SK-N-MC (cell line): ENCODE data around the gene FBXL17.

Experiments used
- EZH2 ChIP-seq: fragments of 200-600 bp; sonication (generic); IDR thresholded peaks from one replicate; pipeline ENCODE4 v1.6.1; 2017; ENCODE audit warnings: antibody characterized with exemption
- FOXP2 ChIP-seq: optimal IDR thresholded peaks from 2 replicates; pipeline ENCODE3; 2011; ENCODE audit warnings: mild to moderate bottlenecking, moderate library complexity; ENCODE audit not compliant: insufficient read depth; ENCODE audit errors: extremely low read length, control extremely low read depth
- POLR2AphosphoS5 ChIP-seq: IDR thresholded peaks from 2 replicates; pipeline ENCODE4 v1.6.1; 2012; ENCODE audit warnings: mild to moderate bottlenecking, low read depth, low read length, borderline replicate concordance

- TF ChIP-seq EZH2 (no peak), POLR2AphosphoS5 (no peak), FOXP2 (no peak)
Measured at GRCh38 chr5:108084105-108084504, 297.8 kb downstream of the FBXL17 start.
